Pancreas (tissue), 10 donors: Measurements from ENCODE around the gene SLFN12. TPM values are rescaled to one million over a fixed set of nuclear protein-coding genes. Genes with fewer than 3 reads are reported as not detected.
"Not testable (repeated sequence)": the region's sequence is repeated elsewhere in the genome, so short reads cannot be mapped to it uniquely, and the experiment has no call there.

Experiments used
- ATAC-seq, 4 donors: fragments of 200-7000 bp; cut with Tn5 transposase; one replicate each; pipeline versions ENCODE4 v1.8.0 to v1.9.1; 2020; ENCODE audit warnings: mild to moderate bottlenecking in 4 of 4, moderate library complexity in 4 of 4
- DNase-seq, 6 donors: peaks; one replicate each; pipeline ENCODE4 v3.0.0-alpha.2; 2020
- FAIRE-seq: peaks from 2 replicates; lab custom pipeline; 2012; peaks lifted over from hg19 to GRCh38; lab: Jason Lieb, UNC
- H3K27ac ChIP-seq, 4 donors: fragments of 200-600 bp; sonication (generic); 1 replicate in 3 of 4; 2 replicates in 1 of 4; pipeline versions ENCODE4 v1.5.0 to v1.8.0; 2020
- H3K27me3 ChIP-seq, 4 donors: fragments of 200-600 bp; one replicate each; pipeline ENCODE4 v1.8.0; 2021
- H3K36me3 ChIP-seq, 3 donors: fragments of 200-600 bp; sonication (generic) in 1 of 3; one replicate each; pipeline versions ENCODE4 v1.5.0 to v1.8.0; 2020 to 2021
- H3K4me1 ChIP-seq, 3 donors: fragments of 200-600 bp; one replicate each; pipeline ENCODE4 v1.8.0; 2021
- H3K4me3 ChIP-seq, 4 donors: fragments of 200-600 bp; sonication (generic) in 2 of 4; one replicate each; pipeline versions ENCODE4 v1.5.0 to v1.8.0; 2020 to 2021
- H3K9me3 ChIP-seq, 4 donors: fragments of 200-600 bp; one replicate each; pipeline ENCODE4 v1.8.0; 2021
- WGBS, 2 donors: extraction: QIAGEN DNeasy Blood & Tissue Kit; methylation state at CpG; one replicate each; pipeline ENCODE4 v1.1.7; 2013; 5-methylcytosine and 5-hydroxymethylcytosine counted together
- intact Hi-C, 3 donors: fragments of 100-400 bp; cut with DNase I; formaldehyde crosslinking; loops; one replicate each; pipeline versions ENCODE4 v1.11.1 to v1.14.2; 2022
- polyA plus RNA-seq, 2 donors: library from polyadenylated mRNA; stranded (reverse); fragments of 200-250 nt; gene quantifications; one replicate each; pipeline ENCODE4 v1.2.3, GENCODE V29; 2013
- total RNA-seq, 6 donors: library from RNA; stranded (reverse); fragmentation: NEBNext Ultra II Directional in 4 of 6; extraction: Animal tissue kit (Norgen Biotek cat#: 25700) in 4 of 6; gene quantifications; one replicate each; pipeline versions ENCODE4 v1.2.1 to v1.2.4, GENCODE V29; 2021 to 2023
- TF ChIP-seq, protein P1 (sequence below), 4 donors: fragments of 200-600 bp; sonication (generic) in 3 of 4; IDR thresholded peaks; one replicate each; pipeline versions ENCODE4 v1.5.0 to v1.8.0; 2021; ENCODE audit warnings: antibody characterized with exemption in 4 of 4
- donor health status: healthy with polysubstance abuse.
- donor health status: DM: no; HTN: no; CAD: no; lungs with moderate emphysema.
- donor health status: DM: no; HTN: no; CAD: no.
- donor health status: control.
- donor health status: control.
- donor health status: Bipolar disorder and iron deficiency.
- donor health status: DM: yes; HTN: yes; CAD: no.
- donor health status: DM: no; HTN: no; CAD: no.
- donor health status: DM: no; HTN: no; CAD: no.
- donor health status: DM: yes; HTN: yes; CAD: no.

SLFN12 gene
- total and polyA plus RNA-seq, 8 donors: 1.3 to 8.0 (median 1.9) TPM

DNA sequence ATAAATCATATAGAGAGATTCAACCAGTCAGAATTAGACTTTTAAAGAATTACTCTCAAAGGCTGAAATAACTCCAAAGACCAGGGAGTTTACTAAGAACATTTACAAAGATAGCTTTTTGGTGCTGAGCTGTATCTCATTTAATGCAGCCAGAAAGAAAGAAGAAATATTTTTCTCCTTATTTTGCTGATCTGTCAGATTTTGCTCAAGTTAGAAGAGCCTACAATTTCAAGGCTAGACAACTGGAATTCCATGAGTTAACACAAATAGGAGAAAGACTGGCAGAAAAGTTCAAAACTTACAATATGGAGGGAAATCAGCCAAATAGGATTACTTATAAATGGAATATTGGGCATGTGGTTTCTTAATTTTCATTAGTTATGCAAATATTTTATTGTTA lies 6.1 kb upstream of the SLFN12 start:
- ATAC-seq (no peak), DNase-seq (no peak), FAIRE-seq (no peak)
- TF ChIP-seq, protein P1, sequence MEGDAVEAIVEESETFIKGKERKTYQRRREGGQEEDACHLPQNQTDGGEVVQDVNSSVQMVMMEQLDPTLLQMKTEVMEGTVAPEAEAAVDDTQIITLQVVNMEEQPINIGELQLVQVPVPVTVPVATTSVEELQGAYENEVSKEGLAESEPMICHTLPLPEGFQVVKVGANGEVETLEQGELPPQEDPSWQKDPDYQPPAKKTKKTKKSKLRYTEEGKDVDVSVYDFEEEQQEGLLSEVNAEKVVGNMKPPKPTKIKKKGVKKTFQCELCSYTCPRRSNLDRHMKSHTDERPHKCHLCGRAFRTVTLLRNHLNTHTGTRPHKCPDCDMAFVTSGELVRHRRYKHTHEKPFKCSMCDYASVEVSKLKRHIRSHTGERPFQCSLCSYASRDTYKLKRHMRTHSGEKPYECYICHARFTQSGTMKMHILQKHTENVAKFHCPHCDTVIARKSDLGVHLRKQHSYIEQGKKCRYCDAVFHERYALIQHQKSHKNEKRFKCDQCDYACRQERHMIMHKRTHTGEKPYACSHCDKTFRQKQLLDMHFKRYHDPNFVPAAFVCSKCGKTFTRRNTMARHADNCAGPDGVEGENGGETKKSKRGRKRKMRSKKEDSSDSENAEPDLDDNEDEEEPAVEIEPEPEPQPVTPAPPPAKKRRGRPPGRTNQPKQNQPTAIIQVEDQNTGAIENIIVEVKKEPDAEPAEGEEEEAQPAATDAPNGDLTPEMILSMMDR (IDR thresholded peaks at IDR 0.05): no peak
- H3K36me3 ChIP-seq: no peaks in the 10 kb centered on the region
- intact Hi-C loops: no loop called here
- no peak overlapping the region for H3K4me3 ChIP-seq
- no peaks in the 10 kb centered on the region for H3K9me3 ChIP-seq
- H3K27me3 ChIP-seq: no peaks in the 10 kb centered on the region
- peaks cover 0 to 5% (median 0%) of the 10 kb centered on the region in 3 donors for H3K4me1 ChIP-seq
- H3K27ac ChIP-seq: no peak overlapping the region

DNA sequence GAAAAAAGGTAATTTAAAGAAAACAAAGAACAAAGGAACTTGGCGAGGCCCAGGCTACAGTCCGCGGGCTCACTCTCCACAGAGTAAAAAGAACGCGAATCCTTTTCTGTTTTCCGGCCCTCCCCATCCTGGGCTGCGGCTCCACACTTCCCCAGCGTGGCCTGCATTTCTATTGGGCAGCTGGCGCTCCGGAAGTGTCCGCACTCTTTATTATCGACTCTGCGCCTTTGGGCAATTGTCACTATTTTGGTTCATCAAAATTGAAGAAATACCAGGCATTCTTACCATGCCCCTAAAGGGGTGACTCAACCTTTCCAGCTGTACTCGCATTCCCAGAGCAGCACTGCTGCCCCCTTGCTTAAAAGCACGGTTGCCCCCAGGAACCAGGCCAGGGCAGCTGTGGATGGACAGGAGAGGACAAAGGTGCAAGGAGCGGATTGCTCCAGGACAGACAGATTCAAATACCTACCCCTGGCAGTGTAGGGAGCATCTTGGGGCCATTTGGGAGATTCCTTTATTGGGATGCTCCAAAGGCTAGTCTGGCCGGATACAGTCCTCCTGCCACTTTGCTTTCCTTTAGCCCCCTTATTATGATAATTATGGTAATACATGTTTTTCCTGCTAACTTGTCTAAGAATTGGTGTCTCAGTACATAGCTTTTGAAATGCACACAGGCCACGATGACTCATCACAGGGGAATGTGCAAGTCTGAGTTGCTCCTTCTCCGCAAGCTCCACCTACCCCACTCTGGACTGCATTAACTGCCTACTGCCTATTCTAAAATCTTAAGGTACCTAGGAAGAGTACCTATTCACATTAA lies 985 bp upstream of the SLFN12 start:
- H3K9me3 ChIP-seq: no peaks in the 10 kb centered on the region
- WGBS, 2 donors: 14 to 16% methylated on average over 19 of the region's 19 CpGs
- DNase-seq (peak in 4 of 6 donors; percentile 54 to 79 (median 67)), ATAC-seq (peak; percentile 84 to 93 (median 87)), FAIRE-seq (no peak)
- intact Hi-C loops: no loop called here
- peaks cover 0 to 10% (median 0%) of the 10 kb centered on the region in 3 donors for H3K4me1 ChIP-seq
- TF ChIP-seq, protein P1 (IDR thresholded peaks at IDR 0.05): no peak
- peak overlapping the region; percentile 26 to 59 (median 48) for H3K4me3 ChIP-seq
- no peaks in the 10 kb centered on the region for H3K36me3 ChIP-seq
- no peaks in the 10 kb centered on the region for H3K27me3 ChIP-seq
- peak overlapping the region; percentile 38 to 76 (median 68) for H3K27ac ChIP-seq

DNA sequence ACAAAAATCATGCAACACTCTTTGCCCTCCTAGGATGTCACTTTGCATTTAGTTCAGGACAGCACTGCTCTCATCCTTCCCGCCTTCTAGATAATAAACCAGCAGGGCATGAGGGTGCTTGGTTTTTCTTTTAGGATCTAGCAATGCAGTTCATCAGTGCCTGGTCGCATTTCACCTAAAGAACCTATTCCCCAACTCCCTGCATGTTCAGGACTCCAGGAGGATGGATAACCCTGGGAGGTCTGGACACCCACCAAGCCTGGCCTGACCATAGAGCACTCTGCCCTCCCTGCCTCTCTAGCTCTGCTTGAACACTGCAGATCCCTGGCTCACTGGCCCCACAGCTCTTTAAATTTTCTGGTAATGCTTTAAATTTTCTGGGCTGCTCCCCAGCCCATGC lies 2.6 kb downstream of the SLFN12 start:
- no peak overlapping the region for H3K4me3 ChIP-seq
- no peaks in the 10 kb centered on the region for H3K36me3 ChIP-seq
- no peak for DNase-seq
- FAIRE-seq: no peak
- no peak overlapping the region for H3K27ac ChIP-seq
- no peaks in the 10 kb centered on the region for H3K27me3 ChIP-seq
- intact Hi-C loops: no loop called here
- 69 to 81% methylated on average over 2 of the region's 2 CpGs for WGBS, 2 donors
- no peak for ATAC-seq
- no peaks in the 10 kb centered on the region for H3K9me3 ChIP-seq
- H3K4me1 ChIP-seq: peaks cover 0 to 10% (median 0%) of the 10 kb centered on the region in 3 donors
- TF ChIP-seq, protein P1 (IDR thresholded peaks at IDR 0.05): no peak

DNA sequence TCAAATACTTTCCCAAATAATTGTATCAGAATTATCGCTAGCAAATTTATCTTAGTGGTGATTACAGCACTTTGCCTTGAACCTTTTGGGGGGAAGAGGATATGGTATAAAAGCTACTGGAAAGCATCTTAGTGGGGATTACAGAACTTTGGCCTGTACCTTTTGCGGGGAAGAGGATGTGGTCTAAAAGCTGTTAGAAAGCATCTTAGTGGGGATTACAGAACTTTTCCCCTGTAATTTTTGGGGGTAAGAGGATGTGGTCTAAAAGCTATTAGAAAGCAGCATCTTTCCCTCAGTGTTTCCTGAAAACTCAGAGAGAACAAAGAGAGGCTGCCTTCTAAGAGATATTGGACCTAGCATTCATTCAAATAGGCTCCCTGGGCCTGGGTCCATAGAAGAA lies 4.1 kb downstream of the SLFN12 start:
- ATAC-seq: no peak
- no peak for FAIRE-seq
- DNase-seq: no peak
- no peaks in the 10 kb centered on the region for H3K36me3 ChIP-seq
- H3K27ac ChIP-seq: no peak overlapping the region
- no peaks in the 10 kb centered on the region for H3K9me3 ChIP-seq
- intact Hi-C loops: no loop called here
- H3K4me1 ChIP-seq: peaks cover 0 to 2% (median 0%) of the 10 kb centered on the region in 3 donors
- no peaks in the 10 kb centered on the region for H3K27me3 ChIP-seq
- H3K4me3 ChIP-seq: no peak overlapping the region
- WGBS, 2 donors: 87 to 98% methylated on average over 2 of the region's 2 CpGs
- TF ChIP-seq, protein P1 (IDR thresholded peaks at IDR 0.05): no peak

DNA sequence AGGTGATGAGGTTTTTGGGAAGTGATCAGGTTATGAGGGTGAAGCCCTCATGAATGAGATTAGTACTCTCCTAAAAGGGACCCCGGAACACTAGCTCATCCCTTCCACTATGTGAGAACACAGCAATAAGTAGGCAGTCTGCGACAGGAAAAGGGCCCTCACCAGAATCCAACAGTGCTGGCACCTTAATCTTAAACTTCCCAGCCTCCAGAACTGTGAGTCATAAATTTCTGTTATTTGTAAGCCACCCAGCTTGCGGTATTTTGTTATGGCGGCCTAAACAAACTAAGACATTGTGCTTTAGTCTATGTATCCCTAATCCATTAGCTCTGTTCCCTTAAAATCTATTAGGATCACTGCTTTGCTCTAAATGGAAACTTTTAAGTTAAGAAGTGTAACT lies 8.5 kb downstream of the SLFN12 start:
- no peaks in the 10 kb centered on the region for H3K9me3 ChIP-seq
- no peak for DNase-seq
- FAIRE-seq: no peak
- WGBS, 2 donors: 74 to 80% methylated on average over 4 of the region's 4 CpGs
- ATAC-seq: no peak
- H3K27ac ChIP-seq: no peak overlapping the region
- intact Hi-C loops: no loop called here
- no peaks in the 10 kb centered on the region for H3K36me3 ChIP-seq
- H3K27me3 ChIP-seq: no peaks in the 10 kb centered on the region
- TF ChIP-seq, protein P1 (IDR thresholded peaks at IDR 0.05): no peak
- no peak overlapping the region for H3K4me3 ChIP-seq
- no peaks in the 10 kb centered on the region for H3K4me1 ChIP-seq

DNA sequence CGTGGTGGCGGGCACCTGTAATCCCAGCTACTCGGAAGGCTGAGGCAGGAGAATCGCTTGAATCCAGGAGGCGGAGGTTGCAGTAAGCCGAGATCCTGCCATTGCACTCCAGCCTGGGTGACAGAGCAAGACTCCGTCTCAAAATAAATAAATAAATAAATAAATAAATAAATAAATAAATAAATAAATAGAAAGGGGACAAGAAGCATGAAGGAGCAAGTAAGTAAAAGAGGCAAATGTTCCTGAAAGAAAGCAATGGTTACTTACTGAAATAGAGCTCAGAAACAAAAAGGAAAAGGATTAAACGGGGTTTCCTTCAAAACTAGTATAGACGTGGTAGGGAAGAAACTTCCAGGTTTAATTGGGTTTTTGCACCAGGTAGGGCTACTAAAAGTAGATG lies 11.2 kb downstream of the SLFN12 start:
- FAIRE-seq, H3K27me3 ChIP-seq, DNase-seq, H3K4me3 ChIP-seq, H3K4me1 ChIP-seq, H3K27ac ChIP-seq, H3K36me3 ChIP-seq, H3K9me3 ChIP-seq, intact Hi-C loops, ATAC-seq: not testable (repeated sequence)
- 88 to 93% methylated on average over 9 of the region's 9 CpGs for WGBS, 2 donors
